ENCODE measurements around the gene LIX1L.

DNA sequence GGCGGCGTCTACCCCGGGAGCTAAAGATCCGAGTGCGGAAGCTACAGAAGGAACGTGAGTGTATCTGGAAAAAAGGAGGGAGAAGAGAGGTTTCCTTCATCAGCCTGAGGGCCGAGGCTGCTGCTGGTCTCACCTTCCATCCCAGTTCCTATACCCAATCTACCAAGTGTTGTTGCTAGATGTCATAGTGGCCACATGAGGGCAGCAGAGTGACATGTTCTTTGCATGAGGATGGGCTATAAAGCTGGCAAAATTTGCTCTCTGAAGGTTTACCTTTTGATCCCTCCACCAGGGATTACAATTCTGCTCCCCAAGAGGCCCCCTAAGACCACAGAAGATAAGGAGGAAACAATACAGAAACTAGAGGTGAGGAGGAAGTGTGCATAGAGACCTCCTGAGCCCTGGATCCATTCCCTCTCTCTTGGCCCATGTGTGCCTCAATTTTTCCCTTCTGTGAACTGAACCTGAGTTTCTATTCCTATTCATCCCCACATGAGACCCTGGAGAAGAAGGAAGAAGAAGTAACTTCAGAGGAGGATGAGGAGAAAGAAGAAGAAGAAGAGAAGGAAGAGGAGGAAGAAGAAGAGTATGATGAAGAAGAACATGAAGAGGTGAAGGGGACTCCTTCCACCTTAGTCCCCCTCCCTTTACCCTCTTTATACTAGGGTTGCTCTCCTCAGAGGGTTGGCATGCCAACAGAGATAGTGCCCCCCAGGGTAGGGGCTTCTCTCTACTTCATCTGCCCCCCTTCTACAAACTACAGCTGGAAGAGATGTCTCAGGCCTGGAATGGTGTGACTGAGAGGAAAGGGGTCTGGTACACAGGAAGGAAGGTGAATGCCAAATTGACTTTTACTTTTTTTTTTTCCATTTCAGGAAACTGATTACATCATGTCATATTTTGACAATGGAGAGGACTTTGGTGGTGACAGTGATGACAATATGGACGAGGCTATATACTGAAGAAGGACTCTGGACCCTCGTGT is 20.0 kb upstream of the LIX1L start:
- TF ChIP-seq, protein P1, sequence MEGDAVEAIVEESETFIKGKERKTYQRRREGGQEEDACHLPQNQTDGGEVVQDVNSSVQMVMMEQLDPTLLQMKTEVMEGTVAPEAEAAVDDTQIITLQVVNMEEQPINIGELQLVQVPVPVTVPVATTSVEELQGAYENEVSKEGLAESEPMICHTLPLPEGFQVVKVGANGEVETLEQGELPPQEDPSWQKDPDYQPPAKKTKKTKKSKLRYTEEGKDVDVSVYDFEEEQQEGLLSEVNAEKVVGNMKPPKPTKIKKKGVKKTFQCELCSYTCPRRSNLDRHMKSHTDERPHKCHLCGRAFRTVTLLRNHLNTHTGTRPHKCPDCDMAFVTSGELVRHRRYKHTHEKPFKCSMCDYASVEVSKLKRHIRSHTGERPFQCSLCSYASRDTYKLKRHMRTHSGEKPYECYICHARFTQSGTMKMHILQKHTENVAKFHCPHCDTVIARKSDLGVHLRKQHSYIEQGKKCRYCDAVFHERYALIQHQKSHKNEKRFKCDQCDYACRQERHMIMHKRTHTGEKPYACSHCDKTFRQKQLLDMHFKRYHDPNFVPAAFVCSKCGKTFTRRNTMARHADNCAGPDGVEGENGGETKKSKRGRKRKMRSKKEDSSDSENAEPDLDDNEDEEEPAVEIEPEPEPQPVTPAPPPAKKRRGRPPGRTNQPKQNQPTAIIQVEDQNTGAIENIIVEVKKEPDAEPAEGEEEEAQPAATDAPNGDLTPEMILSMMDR (IDR thresholded peaks at IDR 0.05) = peak; percentile 97
- TF ChIP-seq ZFX (IDR thresholded peaks at IDR 0.05; ENCODE audit: borderline replicate concordance) = no peak

Data from 22Rv1 (cell line).